HG03457 (cell line): ENCODE measurements around the gene AURKA.
"Not testable (repeated sequence)": the region's sequence is repeated elsewhere in the genome, so short reads cannot be mapped to it uniquely, and the experiment has no call there.

Experiments
- ATAC-seq: cut with Tn5 transposase; IDR thresholded peaks from one replicate; pipeline ENCODE4 v1.9.1; 2021; ENCODE audit warnings: moderate number of reproducible peaks; ENCODE audit not compliant: unreplicated experiment

The AURKA gene

DNA sequence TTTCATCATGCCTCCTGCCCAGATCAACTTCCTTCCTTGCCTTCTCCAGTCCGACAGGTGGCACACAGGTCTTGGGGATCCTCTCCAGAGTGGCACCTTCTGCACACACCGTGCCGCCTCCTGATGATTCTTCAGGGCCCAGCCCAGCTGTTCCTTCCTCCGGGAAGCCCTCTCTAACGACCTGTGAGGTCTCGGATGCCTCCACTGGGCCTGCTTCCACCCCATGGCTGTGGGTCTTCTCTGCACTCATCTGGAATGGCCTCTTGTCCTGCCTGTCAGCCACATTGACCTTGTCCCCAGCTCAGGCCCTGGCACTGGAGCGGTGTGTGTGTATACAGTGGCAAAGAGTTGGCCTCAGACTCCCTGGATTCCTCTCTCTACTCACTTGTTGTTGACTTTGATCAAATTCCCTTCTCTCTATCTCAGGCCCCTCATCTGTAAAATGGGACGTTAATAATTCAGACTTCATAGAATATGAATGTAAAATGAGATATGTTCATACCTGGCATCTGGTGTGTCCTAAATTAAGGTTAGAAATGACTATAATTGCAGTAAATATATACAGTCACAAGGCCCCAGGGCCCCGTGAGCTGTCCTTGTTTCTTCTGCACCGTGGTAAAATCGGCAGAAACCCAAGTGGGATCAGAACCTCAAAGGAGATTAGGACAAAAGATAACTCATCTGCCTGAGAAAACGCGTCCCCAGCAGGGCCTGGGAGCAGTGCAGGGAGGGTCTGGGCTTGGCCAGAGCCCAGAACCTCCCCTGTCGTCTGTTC lies 31.7 kb downstream of the AURKA start:
- no peak for ATAC-seq

DNA sequence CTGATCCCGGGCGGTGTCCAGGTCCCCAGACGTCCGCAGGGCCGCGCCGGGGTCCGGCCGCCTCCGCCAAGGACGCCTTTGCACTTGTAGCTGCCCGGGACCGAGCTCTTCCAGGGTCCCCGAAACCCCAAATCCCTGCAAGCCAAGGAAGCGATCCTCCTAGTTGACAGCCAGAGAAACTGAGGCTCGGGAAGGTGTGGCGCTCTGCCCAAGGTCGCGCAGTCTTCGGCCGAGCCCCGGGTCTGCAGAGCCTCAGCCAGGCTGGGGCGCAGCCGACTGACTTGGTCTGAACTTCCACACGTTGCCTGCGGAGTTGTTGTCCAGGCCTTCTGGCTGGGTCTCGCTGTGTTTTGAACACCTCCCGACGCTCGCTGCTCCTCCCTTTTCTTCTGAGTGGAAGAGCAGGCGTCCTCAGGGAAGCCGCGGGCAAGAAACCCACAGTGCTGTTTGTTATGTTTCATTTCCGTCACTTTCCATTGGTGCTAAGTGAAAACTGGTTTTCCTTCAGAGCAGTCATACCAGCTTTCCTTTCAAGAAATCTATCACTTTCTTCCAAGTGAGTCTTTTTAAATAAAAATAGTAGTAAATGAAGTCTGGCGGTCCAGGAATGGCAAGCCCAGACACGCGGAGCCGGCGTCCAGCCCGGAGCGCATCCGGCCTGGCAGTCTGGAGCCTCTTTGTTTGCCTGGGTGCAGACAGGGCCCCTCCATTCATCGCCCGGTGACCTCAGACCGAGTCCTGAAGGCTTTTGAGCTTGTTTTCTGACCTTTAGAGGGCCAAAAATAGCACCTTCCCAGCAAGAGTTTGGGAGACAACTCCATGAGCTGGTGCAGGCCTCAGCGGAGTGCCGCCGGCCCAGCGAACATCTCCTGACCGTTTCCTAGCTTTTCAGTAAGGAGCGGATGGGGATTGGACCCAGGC lies 32.5 kb downstream of the AURKA start:
- no peak for ATAC-seq

DNA sequence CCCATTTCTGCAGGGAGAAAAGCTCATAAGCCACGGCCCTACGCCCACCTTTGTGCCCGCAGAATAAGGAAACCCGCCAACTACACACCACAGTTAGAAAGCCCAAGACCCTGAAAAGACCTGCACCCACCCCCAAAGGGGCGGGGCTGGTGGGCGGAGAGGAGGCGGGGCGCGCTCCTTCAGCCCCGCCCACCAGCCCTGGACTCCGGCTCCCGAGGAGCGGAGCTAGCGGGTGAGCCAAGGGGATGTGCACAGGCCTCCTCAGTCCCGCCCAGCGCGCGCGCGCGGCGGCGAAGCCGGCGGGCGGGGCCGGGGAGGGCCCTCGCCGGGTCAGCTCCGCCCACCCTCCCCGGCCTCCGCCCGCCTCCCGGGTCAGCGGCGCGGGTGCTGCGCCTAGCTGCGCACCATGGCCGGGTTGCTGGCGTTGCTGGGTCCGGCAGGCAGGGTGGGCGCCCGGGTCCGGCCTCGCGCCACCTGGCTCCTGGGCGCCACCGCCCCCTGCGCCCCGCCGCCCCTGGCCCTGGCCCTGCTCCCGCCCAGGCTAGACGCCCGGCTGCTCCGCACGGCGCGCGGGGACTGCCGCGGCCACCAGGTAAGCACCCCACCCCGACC lies 33.3 kb downstream of the AURKA start, which contains the start of gene FAM210B:
FAM210B (plus strand) TSS at position 375 of the 612 bp plus-strand sequence; CDS start at position 407, 32 bp downstream.
- peak; percentile 99 for ATAC-seq

DNA sequence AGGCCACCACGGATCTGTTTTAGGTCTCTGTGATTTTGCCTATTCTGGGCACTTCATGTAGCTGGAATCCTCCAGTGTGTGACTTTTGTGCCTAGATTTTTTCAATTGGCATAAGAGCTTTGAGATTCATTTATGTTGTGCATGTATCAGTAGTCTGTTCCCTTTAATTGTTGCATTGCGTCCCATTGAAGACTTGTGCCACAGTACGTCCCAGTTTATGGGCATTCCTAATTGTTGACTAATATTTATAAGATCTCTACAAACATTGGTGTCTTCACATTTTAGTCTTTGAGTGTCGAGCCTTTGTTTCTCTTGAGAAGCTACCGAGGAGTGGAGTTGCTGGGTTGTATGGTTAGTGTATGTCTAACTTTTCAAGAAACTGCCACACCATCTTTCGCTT lies 33.9 kb downstream of the AURKA start:
- no peak for ATAC-seq

DNA sequence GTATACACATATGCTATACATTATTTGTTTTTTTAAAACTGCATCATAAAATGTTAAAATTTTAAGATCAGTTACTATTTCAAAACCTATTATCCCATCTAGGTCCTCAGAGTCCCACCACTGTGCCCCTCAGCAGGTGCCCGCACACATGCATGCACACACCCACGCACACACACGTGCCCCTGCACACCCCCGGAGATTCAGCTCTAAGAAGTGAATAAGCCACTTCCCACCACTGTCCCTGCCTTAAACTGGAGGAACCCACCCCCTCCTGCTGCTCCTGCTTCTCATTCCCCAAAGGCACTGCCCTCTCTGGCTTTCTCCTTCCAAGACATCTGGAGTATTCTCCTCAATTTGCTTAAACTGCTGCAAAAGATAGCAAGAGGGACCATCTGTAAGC lies 38.7 kb downstream of the AURKA start:
- no peak for ATAC-seq

DNA sequence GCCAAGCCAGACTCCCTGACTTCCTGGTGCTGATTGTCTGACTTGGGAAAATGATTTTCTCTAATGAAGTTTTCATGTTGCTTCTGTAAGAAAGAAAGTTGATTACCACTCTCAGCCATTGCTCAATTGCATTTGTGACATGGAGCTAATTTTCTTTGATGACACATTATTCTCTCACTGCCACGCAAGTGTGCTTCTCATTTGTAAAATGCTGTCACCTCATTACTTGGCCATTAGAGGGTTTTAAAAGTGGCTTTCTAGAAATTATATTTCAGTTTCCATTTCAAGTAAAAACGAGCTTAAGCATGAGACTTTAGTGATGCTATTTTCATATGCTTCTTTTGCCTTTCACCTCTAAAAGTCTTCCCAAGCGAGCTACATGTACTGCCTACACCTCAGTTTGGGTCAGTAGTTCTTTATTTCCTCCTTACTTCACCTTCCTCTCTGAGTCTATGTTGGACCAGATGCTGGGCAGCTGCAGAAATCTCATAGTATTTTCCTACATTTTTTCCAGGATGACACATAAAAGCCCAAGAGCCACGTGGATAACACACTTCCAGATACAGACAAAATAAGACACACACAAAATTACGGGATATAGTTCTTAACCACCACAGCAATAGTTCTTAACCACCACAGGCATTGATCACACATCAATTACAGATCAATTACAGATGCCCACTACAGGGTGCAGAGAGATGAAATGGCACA lies 39.5 kb downstream of the AURKA start:
- no peak for ATAC-seq

DNA sequence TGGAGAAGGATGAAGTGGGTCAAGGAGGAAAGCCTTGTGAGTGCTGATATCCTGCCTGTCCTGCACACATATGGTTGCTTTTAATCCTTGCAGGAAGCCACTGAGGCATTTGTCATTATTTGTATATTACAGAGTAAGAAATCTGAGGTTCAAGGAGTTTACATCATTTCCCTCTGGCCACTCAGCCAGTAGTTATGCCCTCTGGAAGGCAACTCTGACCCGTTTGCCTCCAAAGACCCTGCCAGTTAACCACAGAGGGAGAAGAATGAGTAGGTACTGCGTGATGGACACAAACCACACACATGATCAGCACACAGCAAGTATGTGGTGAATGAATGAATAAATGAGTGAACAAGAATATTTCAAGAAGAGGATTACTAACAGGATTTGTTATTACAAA lies 41.2 kb downstream of the AURKA start:
- no peak for ATAC-seq

DNA sequence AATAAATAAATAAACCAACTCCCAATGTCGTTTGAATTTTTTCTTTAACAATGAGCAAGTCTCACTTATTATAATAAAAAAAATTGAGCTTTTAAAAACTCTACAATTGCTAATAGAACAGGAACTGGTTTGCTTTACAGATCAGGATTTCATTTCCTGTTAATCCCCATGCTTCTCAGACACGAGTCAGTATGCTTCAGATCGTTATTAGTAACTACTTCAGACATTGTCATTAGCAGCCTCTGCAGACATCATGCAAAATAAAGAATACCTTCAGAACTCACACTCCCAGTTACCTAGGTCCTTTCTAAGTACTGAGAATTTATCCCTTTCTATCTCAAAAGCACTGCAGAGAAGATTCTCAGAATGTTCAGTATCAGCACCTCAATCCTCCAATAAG lies 43.3 kb downstream of the AURKA start:
- no peak for ATAC-seq

DNA sequence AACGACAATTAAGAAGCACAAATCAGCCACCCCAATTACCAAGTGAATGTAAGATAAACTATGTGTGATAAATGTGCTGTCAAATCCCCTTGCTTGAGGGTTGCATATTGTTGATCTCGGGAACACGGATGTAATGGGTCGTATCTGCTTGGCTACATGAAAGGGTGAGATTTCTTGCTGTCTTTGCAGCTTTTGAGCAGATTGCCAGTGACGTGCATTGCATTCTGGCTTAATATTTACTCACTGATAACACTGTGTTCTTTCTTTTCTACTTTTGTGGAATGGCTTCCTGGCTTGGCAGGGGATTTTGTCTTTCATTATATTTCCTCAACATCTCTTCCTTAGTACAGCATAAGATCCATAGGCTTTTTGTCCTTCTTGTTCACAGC lies 43.7 kb downstream of the AURKA start:
- ATAC-seq, result no peak

DNA sequence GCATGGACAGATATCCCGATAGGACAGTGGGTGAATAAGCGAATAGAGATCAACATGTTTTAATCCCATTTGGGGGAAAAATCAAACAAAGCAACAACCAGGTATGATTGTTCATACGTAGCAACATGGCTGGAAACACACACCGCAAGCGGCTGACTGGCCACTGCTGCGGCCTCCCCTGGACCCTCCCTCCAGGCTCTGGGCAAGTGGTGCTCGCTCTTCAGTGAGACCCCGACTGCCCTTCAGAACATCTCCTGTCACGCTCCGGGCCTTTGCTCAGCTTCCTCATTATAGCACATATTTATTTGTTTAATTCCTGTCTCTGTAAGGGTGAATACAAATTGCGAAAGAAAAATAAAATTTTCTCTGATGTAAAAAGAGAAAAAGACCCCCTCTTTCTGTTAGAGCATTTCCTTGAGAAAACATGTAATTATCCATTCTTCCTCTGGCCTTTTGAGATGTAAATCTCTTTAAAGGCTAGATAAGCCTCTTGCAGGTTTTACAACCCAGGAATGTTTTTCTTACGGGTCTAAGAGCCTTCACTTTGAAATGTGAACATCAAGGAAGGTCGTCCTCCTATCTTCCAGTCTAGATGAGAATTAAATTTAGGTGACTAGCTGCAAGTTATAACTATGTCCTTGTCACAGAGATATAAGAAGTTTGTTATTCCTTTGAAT lies 44.2 kb downstream of the AURKA start:
- ATAC-seq, result no peak

DNA sequence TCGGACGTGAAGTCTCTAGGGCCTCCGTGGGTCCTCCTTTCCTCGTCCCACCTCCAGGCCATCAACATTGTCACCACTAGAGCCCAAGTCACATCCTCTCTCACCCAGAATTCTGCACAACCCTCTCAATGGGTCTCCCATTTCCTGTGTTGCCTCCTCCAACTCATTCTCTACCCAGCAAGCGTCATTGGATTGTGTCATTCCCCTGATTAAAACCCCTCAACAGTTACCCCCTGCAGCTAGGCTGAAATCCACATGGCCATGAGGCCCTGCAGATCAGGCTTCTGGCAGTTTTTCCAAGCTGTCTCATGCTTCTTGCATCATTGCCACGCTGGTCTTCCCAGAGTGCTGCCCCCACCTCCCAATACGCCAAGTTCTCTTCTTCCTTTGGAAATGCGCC lies 46.1 kb downstream of the AURKA start:
- no peak for ATAC-seq

DNA sequence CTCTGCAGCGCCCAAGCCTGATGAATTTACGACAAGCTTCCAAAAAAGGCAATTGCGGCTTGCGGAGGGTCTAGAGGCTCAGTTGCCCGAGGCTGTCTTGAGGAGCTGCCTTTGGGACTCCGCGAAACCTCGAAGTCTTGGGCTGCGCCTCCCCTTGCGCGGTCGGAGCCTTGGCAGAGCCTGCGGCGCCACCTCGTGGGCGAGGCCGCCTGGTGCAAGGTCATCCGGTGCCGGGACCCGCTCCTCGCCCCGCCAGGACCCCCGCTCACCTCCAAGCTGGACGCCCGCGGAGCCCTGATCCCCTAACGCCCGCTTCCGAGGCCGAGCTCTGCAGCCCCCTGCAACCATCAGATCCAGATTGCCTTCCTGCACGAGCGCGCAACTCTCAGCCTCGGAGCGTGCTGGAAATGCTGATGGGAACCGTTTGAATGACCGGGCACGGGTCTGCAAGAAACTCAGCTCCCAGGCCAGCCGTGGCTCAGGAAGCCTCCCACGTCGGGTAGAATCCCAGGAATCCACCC lies 48.1 kb downstream of the AURKA start:
- peak; percentile 63 for ATAC-seq

DNA sequence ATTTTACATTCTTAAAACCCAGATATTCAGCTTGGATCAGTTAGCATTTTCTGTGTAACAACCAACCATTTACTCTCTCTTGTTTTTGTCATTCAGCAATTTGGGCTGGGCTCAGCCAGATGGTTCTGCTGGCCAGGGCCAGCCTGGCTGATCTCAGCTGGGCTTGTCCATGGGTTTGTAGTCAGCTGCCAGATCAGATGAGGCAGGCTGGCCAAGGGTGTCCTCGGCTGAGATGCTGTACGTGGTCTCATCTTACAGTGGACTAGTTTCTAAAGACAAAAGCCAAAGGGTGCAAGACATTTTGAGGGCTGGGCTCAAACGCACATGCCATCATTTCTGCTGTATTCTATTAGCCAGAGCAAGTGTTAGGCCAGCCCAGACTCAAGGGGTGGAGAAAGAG lies 49.2 kb downstream of the AURKA start:
- ATAC-seq, result no peak

DNA sequence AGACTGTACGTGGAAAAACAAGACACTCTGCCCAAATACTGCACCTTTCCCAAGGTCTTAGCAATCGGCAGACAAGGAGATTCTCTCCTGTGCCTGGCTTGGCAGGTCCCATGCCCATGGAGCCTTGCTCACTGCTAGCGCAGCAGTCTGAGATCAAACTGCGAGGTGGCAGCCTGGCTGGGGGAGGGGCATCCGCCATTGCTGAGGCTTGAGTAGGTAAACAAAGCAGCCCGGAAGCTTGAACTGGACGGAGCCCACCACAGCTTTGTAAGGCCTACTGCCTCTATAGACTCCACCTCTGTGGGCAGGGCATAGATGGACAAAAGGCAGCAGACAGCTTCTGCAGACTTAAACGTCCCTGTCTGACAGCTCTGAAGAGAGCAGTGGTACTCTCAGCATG lies 55.3 kb downstream of the AURKA start:
- not testable (repeated sequence) for ATAC-seq

DNA sequence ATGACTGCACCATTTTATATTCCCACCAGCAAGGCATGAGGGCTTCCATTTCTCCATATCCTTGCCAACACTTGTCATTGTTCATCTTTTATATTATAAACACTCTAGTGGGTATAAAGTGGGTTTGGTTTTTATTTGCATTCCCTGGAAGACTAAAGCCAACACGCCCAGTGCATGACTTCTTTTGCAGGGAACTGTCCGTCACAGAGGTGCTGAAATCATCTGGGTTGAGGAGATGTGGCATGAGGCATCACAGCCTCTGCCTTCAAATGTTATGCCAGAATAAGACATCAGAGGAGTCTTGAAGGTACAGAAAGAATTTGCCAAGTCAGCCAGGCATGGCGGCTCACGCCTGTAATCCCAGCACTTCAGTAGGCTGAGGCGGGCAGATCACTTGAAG lies 63.2 kb downstream of the AURKA start:
- ATAC-seq, result no peak

DNA sequence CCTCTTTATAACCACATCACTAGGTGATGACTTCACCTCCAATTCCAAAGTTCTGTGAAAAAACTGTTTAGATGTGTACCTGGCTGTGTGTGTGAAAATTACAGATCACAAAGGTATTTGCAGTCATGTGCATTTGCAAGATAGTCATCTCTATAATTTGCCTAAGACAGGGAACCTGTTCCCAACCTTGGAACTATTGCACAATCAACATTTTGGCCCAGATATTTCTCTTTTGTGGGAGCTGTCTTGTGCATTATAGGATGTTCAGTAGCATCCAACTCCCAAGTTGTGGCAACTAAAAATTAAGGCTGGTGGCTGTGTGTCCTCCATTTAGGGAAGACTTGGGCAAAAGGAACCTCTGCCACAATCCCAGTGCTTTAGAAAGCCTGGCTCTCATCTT lies 67.2 kb downstream of the AURKA start:
- ATAC-seq, result no peak

DNA sequence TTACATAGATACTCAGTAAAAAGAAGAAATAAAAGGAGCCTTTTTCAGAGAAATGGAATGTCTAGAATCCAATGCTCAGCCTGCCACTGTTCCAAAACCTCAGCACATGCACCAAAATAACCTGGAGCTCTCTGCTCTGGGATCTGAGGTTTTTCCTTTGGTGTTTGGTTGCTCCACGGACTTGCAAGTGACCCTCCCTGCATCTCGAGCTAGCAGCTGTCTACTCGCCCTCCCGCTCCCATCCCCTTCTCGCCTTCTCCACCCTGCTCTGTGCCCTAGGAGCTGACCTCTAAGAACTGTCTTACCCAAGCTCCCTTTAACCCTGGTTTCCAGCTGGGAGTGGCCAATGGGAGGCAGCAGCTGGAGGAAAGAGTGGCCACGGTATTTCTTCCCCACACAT lies 68.4 kb downstream of the AURKA start:
- no peak for ATAC-seq

DNA sequence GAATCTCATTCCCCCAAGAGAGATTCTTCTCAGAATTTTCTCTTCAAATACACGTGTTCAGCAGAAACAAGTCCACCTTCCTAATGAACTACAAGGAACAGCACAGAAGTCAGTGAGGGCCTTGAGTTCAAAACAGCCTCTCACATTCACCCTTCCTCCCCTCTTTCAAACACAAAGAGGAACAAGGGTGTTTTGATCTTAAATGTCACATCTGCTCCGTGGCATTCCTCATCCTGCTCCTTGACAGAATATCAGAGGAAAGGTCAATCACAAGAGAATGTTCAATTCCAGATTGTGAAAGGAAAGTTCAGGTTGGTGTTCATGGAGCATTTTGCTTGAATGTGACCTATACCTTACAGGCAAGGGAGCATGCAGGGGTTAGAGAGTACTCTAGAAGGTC lies 68.8 kb downstream of the AURKA start:
- no peak for ATAC-seq

DNA sequence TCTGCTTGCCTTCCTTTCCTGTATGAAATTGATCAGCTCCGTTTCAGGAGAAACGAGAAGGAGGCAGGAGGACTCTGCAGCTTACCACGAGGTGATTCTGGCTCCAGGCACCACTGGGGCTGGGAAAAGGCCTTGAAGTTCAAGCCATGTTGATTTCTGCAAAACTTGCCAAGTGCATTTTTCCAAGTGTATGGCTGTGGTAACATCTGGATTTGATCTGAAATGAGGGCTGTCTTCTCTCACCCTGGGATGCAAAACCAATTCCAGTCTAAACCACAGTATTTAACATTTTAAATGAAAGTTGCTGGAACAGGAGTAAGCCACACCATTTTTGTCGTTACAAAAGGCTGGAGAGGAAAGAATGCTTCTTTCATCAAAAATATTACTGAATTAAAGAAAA lies 69.3 kb downstream of the AURKA start:
- ATAC-seq, result no peak
